C4-2B (cell line): ENCODE data around the gene CD58.

ENCODE experiments used
- H3K27ac ChIP-seq: fragments of 450-650 bp; 2 replicates; pipeline ENCODE4 v1.5.1; 2017
- CTCF ChIP-seq: fragments of 450-650 bp; conservative IDR thresholded peaks from 2 replicates; pipeline ENCODE4 v1.5.1; 2017; ENCODE audit warnings: mild to moderate bottlenecking
- ZFX ChIP-seq: fragments of 450-650 bp; IDR thresholded peaks from 2 replicates; pipeline ENCODE4 v1.6.1; 2017

The CD58 gene

GRCh38 chr1:116546354-116546977 is 24.4 kb downstream of the CD58 start:
- TF ChIP-seq ZFX, result no peak
- no peak for TF ChIP-seq CTCF
- no peak overlapping the region for H3K27ac ChIP-seq

- TF ChIP-seq ZFX (no peak), CTCF (no peak)
- H3K27ac ChIP-seq, result no peak overlapping the region
Observed at GRCh38 chr1:116545359-116545705, 25.5 kb downstream of the CD58 start.

- TF ChIP-seq ZFX (no peak), CTCF (no peak)
- H3K27ac ChIP-seq, result no peak overlapping the region
Observed at GRCh38 chr1:116544588-116545358, 26.1 kb downstream of the CD58 start.

GRCh38 chr1:116540088-116540487 is 30.7 kb downstream of the CD58 start:
- no peak for TF ChIP-seq CTCF
- TF ChIP-seq ZFX, result no peak
- no peak overlapping the region for H3K27ac ChIP-seq

GRCh38 chr1:116538544-116538943 is 32.3 kb downstream of the CD58 start:
- no peak overlapping the region for H3K27ac ChIP-seq
- TF ChIP-seq ZFX, result no peak
- no peak for TF ChIP-seq CTCF

DNA sequence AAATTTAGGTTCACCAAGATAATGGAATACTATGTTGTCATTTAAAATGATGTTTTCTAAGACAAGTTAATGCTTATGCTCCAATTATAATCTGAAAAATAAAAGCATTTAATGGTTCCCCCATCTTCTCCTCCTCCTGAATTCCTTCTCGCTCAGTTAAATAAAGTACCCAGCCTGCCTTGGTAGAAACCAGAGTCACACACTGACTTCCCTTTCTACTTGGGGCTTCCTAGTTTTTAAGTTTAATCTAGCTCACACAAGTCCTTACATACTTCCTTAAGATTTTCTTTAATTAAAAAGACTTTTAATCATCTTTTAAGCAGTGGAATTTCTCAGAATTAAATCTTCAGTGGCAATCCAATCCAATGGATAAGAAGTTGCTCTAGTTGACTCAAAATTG is 32.9 kb downstream of the CD58 start:
- no peak overlapping the region for H3K27ac ChIP-seq
- TF ChIP-seq CTCF (no peak), ZFX (no peak)

DNA sequence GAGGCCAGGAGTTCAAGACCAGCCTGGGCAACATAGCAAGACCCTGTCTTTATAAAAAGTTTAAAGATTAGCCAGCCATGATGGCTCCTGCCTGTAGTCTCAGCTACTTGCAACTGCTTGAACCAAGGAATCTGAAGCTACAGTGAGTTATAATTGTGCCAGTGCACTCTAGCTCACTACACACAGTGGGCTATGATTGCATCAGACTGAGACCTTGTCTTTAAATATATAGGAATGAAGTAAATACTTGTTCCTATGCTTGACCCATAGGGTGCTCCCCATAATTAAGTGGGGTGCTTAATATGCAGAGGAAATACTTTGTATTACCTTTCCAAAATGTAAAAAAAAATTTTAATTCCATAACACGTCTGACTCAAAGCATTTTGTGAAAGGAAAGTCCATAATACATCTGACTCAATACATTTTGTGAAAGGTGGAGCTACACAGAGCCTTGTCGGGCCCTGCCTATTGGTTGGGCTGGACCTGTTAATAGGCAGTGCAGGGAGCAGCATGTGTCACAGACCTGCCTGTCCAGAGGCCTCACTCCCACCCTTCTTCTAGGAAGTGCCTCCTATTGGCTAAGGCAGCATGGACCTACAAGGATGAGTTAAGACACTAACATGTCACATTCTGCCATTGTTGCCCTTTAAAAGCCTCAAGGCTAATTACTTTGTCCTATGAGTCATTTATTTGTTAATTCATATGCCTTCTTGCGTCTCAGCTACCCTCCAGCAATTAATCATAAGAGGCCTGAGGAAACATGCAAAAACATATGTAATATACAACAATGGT is 33.6 kb downstream of the CD58 start:
- H3K27ac ChIP-seq, result no peak overlapping the region
- TF ChIP-seq CTCF (no peak), ZFX (no peak)
